HG03378 (cell line): Measurements from ENCODE around the gene HDAC11.
"Not testable (repeated sequence)": the region's sequence is repeated elsewhere in the genome, so short reads cannot be mapped to it uniquely, and the experiment has no call there.

Experiments used
- ATAC-seq: cut with Tn5 transposase; IDR thresholded peaks from one replicate; pipeline ENCODE4 v1.9.1; 2021; ENCODE audit warnings: mild to moderate bottlenecking, moderate library complexity; ENCODE audit not compliant: unreplicated experiment

HDAC11 gene

GRCh38 chr3:13492976-13493866, 13.1 kb downstream of the HDAC11 start:
- ATAC-seq = no peak

GRCh38 chr3:13493867-13494441, 13.8 kb downstream of the HDAC11 start:
- ATAC-seq = no peak

- ATAC-seq = no peak
These were observed 14.6 kb downstream of the HDAC11 start for GRCh38 chr3:13494463-13495350.

GRCh38 chr3:13495351-13495813, 15.3 kb downstream of the HDAC11 start:
- no peak for ATAC-seq

GRCh38 chr3:13495921-13496723, 16.0 kb downstream of the HDAC11 start:
- no peak for ATAC-seq

- no peak for ATAC-seq
These were observed 16.8 kb downstream of the HDAC11 start for GRCh38 chr3:13496879-13497278.

GRCh38 chr3:13497386-13497785, 17.3 kb downstream of the HDAC11 start:
- no peak for ATAC-seq

GRCh38 chr3:13498354-13499060, 18.4 kb downstream of the HDAC11 start:
- ATAC-seq = no peak

GRCh38 chr3:13499246-13499645, 19.1 kb downstream of the HDAC11 start:
- ATAC-seq = not testable (repeated sequence)

- ATAC-seq = no peak
These were observed 20.2 kb downstream of the HDAC11 start for GRCh38 chr3:13500133-13500885.

- ATAC-seq = no peak
These were observed 20.9 kb downstream of the HDAC11 start for GRCh38 chr3:13501056-13501455.

GRCh38 chr3:13501521-13501920, 21.4 kb downstream of the HDAC11 start:
- ATAC-seq = no peak

- ATAC-seq = no peak
These were observed 22.1 kb downstream of the HDAC11 start for GRCh38 chr3:13501958-13502790.

- no peak for ATAC-seq
These were observed 22.6 kb downstream of the HDAC11 start for GRCh38 chr3:13502791-13503060.

GRCh38 chr3:13504161-13504831, 24.2 kb downstream of the HDAC11 start:
- no peak for ATAC-seq

- no peak for ATAC-seq
These were observed 25.3 kb downstream of the HDAC11 start for GRCh38 chr3:13505147-13506130.

- ATAC-seq = no peak
These were observed 26.1 kb downstream of the HDAC11 start for GRCh38 chr3:13506239-13506638.
